Activated CD8-positive, alpha-beta T cell treated with anti-CD3 and anti-CD28 coated beads for 36 hours (primary cell): ENCODE measurements around the gene IL31RA. TPM values are rescaled to one million over a fixed set of nuclear protein-coding genes. Genes with fewer than 3 reads are reported as not detected.

Experiments used
- ATAC-seq: fragments of 200-7000 bp; cut with Tn5 transposase; one replicate; pipeline ENCODE4 v1.10.0; 2021; ENCODE audit warnings: mild to moderate bottlenecking, moderate library complexity
- CTCF ChIA-PET: fragments of 350-600 bp; sonication (Branson Sonifier 250); formaldehyde crosslinking; loops from one replicate; lab custom pipeline; 2021; ENCODE audit warnings: antibody characterized with exemption; lab: Charles Lee
- POLR2A ChIA-PET: fragments of 350-600 bp; sonication (Branson Sonifier 250); formaldehyde crosslinking; loops from one replicate; lab custom pipeline; 2021; ENCODE audit warnings: antibody characterized with exemption; lab: Charles Lee
- DNase-seq: peaks from one replicate; pipeline ENCODE4 v3.0.0-alpha.2; 2020
- H3K27ac Mint-ChIP-seq: one replicate; pipeline ENCODE4 v1.8.0; 2021; ENCODE audit warnings: mild to moderate bottlenecking, mixed read lengths
- H3K27me3 Mint-ChIP-seq: one replicate; pipeline ENCODE4 v1.8.0; 2021; ENCODE audit warnings: mixed read lengths
- H3K36me3 Mint-ChIP-seq: one replicate; pipeline ENCODE4 v1.8.0; 2021; ENCODE audit warnings: low read depth, mixed read lengths
- H3K4me1 Mint-ChIP-seq: one replicate; pipeline ENCODE4 v1.8.0; 2021; ENCODE audit warnings: low read depth, mixed read lengths
- H3K4me3 Mint-ChIP-seq: one replicate; pipeline ENCODE4 v1.8.0; 2021; ENCODE audit warnings: mild to moderate bottlenecking, moderate library complexity, mixed read lengths
- H3K9me3 Mint-ChIP-seq: one replicate; pipeline ENCODE4 v1.8.0; 2021; ENCODE audit warnings: mixed read lengths
- CTCF ChIP-seq: fragments of 200-600 bp; IDR thresholded peaks from one replicate; pipeline ENCODE4 v1.8.0; 2022; ENCODE audit warnings: antibody characterized with exemption, mild to moderate bottlenecking
- intact Hi-C: fragments of 100-400 bp; cut with micrococcal nuclease; formaldehyde crosslinking; loops from one replicate; pipeline ENCODE4 v1.10.0; 2022
- total RNA-seq, 2 experiments: library from RNA; stranded (reverse); gene quantifications; one replicate each; pipeline ENCODE4 v1.2.3, GENCODE V29; 2021

The IL31RA gene
- total RNA-seq, 2 experiments from 2014 or later: not detected

GRCh38 chr5:55857247-55857640 is 6.1 kb downstream of the IL31RA start:
- no peaks in the 10 kb centered on the region for H3K36me3 Mint-ChIP-seq
- H3K9me3 Mint-ChIP-seq: peaks cover 4% of the 10 kb centered on the region
- intact Hi-C loops: no loop called here
- H3K4me3 Mint-ChIP-seq: no peak overlapping the region
- ATAC-seq (no peak), DNase-seq (no peak)
- TF ChIP-seq CTCF: no peak
- no peaks in the 10 kb centered on the region for H3K27me3 Mint-ChIP-seq
- ChIA-PET POLR2A (interaction anchor here (1.7 kb wide), 1 partner anchor 8 kb away, joined by 6 read pairs; no protein-coding TSS in a partner anchor), CTCF (interaction anchor here (1.2 kb wide), 1 partner anchor 12 kb away, joined by 3 read pairs; no protein-coding TSS in a partner anchor)
- peaks cover 23% of the 10 kb centered on the region for H3K4me1 Mint-ChIP-seq
- H3K27ac Mint-ChIP-seq: no peak overlapping the region

- no peak for TF ChIP-seq CTCF
- DNase-seq: no peak
- Mint-ChIP-seq H3K4me1 (peaks cover 23% of the 10 kb centered on the region), H3K27ac (no peak overlapping the region), H3K27me3 (no peaks in the 10 kb centered on the region), H3K36me3 (no peaks in the 10 kb centered on the region), H3K9me3 (peaks cover 4% of the 10 kb centered on the region), H3K4me3 (no peak overlapping the region)
- intact Hi-C loops: no loop called here
- ATAC-seq: no peak
- ChIA-PET POLR2A (no interaction called here), CTCF (interaction anchor here (1.2 kb wide), 1 partner anchor 11 kb away, joined by 3 read pairs; no protein-coding TSS in a partner anchor)
Measured at GRCh38 chr5:55858104-55858503, 6.9 kb downstream of the IL31RA start.

GRCh38 chr5:55860288-55860687 is 9.1 kb downstream of the IL31RA start:
- intact Hi-C loops: no loop called here
- Mint-ChIP-seq H3K27me3 (no peaks in the 10 kb centered on the region), H3K4me3 (no peak overlapping the region), H3K27ac (no peak overlapping the region), H3K4me1 (peaks cover 24% of the 10 kb centered on the region), H3K36me3 (no peaks in the 10 kb centered on the region), H3K9me3 (peaks cover 4% of the 10 kb centered on the region)
- no peak for DNase-seq
- TF ChIP-seq CTCF: no peak
- POLR2A ChIA-PET: no interaction called here
- no peak for ATAC-seq
- CTCF ChIA-PET: no interaction called here

GRCh38 chr5:55860709-55861108 is 9.6 kb downstream of the IL31RA start:
- CTCF ChIA-PET: no interaction called here
- TF ChIP-seq CTCF: no peak
- POLR2A ChIA-PET: no interaction called here
- Mint-ChIP-seq H3K36me3 (no peaks in the 10 kb centered on the region), H3K27ac (no peak overlapping the region), H3K9me3 (peaks cover 4% of the 10 kb centered on the region), H3K27me3 (no peaks in the 10 kb centered on the region), H3K4me1 (peaks cover 21% of the 10 kb centered on the region), H3K4me3 (no peak overlapping the region)
- no peak for DNase-seq
- intact Hi-C loops: no loop called here
- ATAC-seq: no peak

GRCh38 chr5:55864606-55865541 is 13.7 kb downstream of the IL31RA start:
- intact Hi-C loops: no loop called here
- POLR2A ChIA-PET: interaction anchor here (1.3 to 1.6 kb wide), 2 partner anchors 8 to 13 kb away, joined by 6 read pairs; no protein-coding TSS in a partner anchor

More at GRCh38 chr5:55864606-55865541, 13.7 kb downstream of the IL31RA start:
- no peak overlapping the region for H3K27ac Mint-ChIP-seq
- H3K4me1 Mint-ChIP-seq: peaks cover 21% of the 10 kb centered on the region
- TF ChIP-seq CTCF: no peak
- H3K9me3 Mint-ChIP-seq: peaks cover 4% of the 10 kb centered on the region
- H3K4me3 Mint-ChIP-seq: no peak overlapping the region
- no peaks in the 10 kb centered on the region for H3K36me3 Mint-ChIP-seq
- ATAC-seq (no peak), DNase-seq (no peak)
- CTCF ChIA-PET: interaction anchor here (0.9 kb wide), 1 partner anchor 13 kb away, joined by 3 read pairs; no protein-coding TSS in a partner anchor
- H3K27me3 Mint-ChIP-seq: no peaks in the 10 kb centered on the region
